Upper lobe of right lung (tissue), 1 donor: ENCODE data around the gene FILIP1L. TPM values are rescaled to one million over a fixed set of nuclear protein-coding genes. Genes with fewer than 3 reads are reported as not detected.

ENCODE experiments used
- ATAC-seq: fragments of 200-7000 bp; cut with Tn5 transposase; one replicate; pipeline ENCODE4 v1.9.1; 2020; ENCODE audit warnings: mild to moderate bottlenecking, moderate library complexity
- DNase-seq: peaks from one replicate; pipeline ENCODE4 v3.0.0-alpha.2; 2020
- H3K27ac ChIP-seq: fragments of 200-600 bp; one replicate; pipeline ENCODE4 v1.8.0; 2022
- H3K27me3 ChIP-seq: fragments of 200-600 bp; one replicate; pipeline ENCODE4 v1.8.0; 2022; ENCODE audit warnings: mild to moderate bottlenecking
- H3K36me3 ChIP-seq: fragments of 200-600 bp; one replicate; pipeline ENCODE4 v1.8.0; 2022
- H3K4me1 ChIP-seq: fragments of 200-600 bp; one replicate; pipeline ENCODE4 v1.8.0; 2022
- H3K4me3 ChIP-seq: fragments of 200-600 bp; one replicate; pipeline ENCODE4 v1.8.0; 2022; ENCODE audit warnings: mild to moderate bottlenecking
- H3K9me3 ChIP-seq: fragments of 200-600 bp; one replicate; pipeline ENCODE4 v1.8.0; 2022
- intact Hi-C: fragments of 100-400 bp; cut with DNase I; formaldehyde crosslinking; loops from one replicate; pipeline ENCODE4 v1.11.0; 2022
- total RNA-seq: library from RNA; stranded (reverse); fragmentation: NEBNext Ultra II Directional; extraction: Animal tissue kit (Norgen Biotek cat#: 25700); gene quantifications from one replicate; pipeline ENCODE4 v1.2.1, GENCODE V29; 2021
- TF ChIP-seq, protein P1 (sequence below): fragments of 200-600 bp; IDR thresholded peaks from one replicate; pipeline ENCODE4 v1.8.0; 2022; ENCODE audit warnings: antibody characterized with exemption
- donor health status: DM: no; HTN: yes; CAD: no; lungs with severe emphysema.

Gene FILIP1L
- total RNA-seq, 1 donor from 2014 or later, result 43.2 TPM

DNA sequence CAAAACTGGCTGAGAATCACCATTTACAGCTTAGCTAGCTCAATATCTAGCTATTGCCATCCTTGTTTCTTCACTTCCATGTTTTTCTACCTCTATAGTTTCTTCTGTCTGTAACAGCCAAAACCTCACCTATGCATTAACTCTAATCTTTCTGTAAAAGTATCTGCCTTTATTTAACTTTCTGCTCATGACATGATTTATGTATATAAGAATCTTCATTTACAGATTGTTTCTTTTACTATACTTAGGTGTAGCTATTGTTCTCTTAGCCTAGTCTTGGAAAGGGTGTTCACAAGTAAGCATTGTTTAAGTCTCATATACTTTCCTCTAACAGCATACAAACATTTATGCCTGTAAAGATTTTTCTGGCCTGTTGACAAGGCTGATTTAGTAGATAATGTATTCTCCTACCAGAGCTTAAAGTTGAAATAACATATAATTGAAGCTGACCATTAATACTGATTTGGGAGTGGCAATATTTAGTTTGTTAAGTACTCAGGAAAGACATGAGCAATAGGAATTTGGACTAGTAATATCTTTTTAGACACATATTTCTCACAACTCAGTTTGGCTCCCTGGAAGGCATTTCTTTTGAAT is 9.4 kb downstream of the FILIP1L start:
- ATAC-seq (no peak), DNase-seq (no peak)
- TF ChIP-seq, protein P1, sequence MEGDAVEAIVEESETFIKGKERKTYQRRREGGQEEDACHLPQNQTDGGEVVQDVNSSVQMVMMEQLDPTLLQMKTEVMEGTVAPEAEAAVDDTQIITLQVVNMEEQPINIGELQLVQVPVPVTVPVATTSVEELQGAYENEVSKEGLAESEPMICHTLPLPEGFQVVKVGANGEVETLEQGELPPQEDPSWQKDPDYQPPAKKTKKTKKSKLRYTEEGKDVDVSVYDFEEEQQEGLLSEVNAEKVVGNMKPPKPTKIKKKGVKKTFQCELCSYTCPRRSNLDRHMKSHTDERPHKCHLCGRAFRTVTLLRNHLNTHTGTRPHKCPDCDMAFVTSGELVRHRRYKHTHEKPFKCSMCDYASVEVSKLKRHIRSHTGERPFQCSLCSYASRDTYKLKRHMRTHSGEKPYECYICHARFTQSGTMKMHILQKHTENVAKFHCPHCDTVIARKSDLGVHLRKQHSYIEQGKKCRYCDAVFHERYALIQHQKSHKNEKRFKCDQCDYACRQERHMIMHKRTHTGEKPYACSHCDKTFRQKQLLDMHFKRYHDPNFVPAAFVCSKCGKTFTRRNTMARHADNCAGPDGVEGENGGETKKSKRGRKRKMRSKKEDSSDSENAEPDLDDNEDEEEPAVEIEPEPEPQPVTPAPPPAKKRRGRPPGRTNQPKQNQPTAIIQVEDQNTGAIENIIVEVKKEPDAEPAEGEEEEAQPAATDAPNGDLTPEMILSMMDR, result no peak
- Histone ChIP-seq H3K27ac (no peak overlapping the region), H3K9me3 (no peaks in the 10 kb centered on the region), H3K36me3 (no peaks in the 10 kb centered on the region), H3K4me1 (peaks cover 11% of the 10 kb centered on the region), H3K4me3 (no peak overlapping the region), H3K27me3 (no peaks in the 10 kb centered on the region)
- intact Hi-C loops, result no loop called here

DNA sequence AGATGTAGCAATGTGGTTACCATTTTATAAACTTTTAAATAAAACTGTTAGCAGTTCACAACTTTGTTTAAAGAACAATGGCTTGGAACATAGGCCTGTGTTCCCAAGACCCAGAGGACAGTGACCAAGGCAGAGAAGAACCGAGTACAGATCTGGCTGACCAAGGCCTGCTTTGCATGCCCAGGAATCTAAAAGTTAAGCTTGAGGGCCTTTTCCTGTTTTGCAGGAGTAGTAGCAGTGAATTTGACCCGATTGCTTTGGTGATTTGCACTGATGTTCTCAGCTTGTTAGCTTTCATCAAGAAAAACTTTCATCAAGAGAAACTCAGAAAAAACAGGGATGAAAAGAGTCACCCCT is 9.9 kb downstream of the FILIP1L start:
- Histone ChIP-seq H3K36me3 (no peaks in the 10 kb centered on the region), H3K9me3 (no peaks in the 10 kb centered on the region), H3K4me1 (peaks cover 16% of the 10 kb centered on the region), H3K27ac (no peak overlapping the region), H3K27me3 (no peaks in the 10 kb centered on the region), H3K4me3 (no peak overlapping the region)
- TF ChIP-seq, protein P1, result no peak
- ATAC-seq (no peak), DNase-seq (no peak)
- intact Hi-C loops, result no loop called here

DNA sequence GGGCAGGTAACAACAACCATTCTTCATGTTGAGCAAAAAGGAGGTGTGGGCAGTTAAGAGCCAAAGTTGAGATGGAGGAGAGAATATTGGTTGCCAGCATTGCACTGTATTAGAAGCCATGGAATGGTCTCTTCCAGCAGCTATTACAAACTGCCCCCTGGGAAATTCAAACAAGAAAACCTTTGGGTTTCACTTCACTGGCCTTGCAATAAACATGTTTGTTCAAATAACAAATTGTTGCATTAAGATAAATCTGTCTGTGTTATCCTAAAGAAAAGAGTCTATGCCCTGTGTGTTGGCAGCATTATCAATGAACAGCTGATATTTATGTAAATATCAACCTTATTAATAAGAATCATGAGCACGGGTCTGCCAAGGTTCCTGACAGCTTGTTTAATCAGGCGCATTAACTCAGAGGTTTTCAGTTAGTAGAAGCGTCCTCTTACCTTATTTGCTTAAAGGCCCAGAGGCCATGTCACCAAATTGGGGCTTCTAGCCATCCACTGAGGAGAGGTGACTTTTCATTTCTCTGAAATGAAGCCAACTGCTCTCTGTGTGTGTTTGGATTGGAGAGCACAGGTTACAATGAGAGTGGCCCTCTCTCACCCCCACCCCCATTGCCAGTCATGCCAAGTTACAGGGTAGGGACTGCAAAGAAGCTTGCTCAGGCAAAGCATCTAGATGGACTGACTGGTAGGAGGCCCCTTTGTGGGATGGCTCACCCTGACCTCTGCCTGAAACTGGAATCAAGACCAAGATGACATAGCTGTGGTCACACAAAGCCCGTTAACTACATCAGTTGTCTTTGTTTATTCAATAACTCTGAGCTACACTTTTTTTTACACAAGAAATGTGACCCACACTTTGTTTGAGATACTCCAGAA is 10.5 kb downstream of the FILIP1L start:
- H3K4me3 ChIP-seq, result no peak overlapping the region
- H3K36me3 ChIP-seq, result no peaks in the 10 kb centered on the region

DNA sequence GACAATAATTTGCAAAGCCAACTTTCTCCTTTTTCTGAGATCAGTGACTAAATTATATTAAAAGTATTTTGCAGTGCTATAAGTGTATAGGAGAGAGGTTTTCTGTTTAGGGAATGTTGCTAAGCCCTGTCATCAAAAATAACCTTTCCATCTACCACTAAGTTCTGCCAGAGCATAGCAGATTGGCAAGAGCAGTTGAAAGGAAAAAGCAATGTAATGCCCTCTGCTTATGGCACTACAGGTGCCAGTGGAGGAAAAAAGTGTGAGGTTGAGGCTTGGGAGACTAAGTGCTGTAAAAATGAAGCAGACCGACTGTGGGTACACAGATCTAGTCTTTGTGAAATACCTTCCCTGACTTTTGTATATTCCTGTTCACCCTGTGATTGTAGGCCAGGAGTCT is 11.5 kb downstream of the FILIP1L start:
- no peaks in the 10 kb centered on the region for H3K9me3 ChIP-seq
- DNase-seq (no peak), ATAC-seq (no peak)
- H3K27ac ChIP-seq, result no peak overlapping the region
- H3K4me3 ChIP-seq, result no peak overlapping the region
- TF ChIP-seq, protein P1, result no peak
- intact Hi-C loops, result no loop called here
- no peaks in the 10 kb centered on the region for H3K36me3 ChIP-seq
- H3K4me1 ChIP-seq, result peaks cover 31% of the 10 kb centered on the region
- H3K27me3 ChIP-seq, result no peaks in the 10 kb centered on the region

More for the DNA sequence above, 10.5 kb downstream of the FILIP1L start:
- TF ChIP-seq, protein P1, result no peak
- intact Hi-C loops, result no loop called here
- Histone ChIP-seq H3K9me3 (no peaks in the 10 kb centered on the region), H3K27ac (no peak overlapping the region), H3K27me3 (no peaks in the 10 kb centered on the region), H3K4me1 (peaks cover 22% of the 10 kb centered on the region)
- DNase-seq, result no peak
- ATAC-seq, result peak; percentile 20

DNA sequence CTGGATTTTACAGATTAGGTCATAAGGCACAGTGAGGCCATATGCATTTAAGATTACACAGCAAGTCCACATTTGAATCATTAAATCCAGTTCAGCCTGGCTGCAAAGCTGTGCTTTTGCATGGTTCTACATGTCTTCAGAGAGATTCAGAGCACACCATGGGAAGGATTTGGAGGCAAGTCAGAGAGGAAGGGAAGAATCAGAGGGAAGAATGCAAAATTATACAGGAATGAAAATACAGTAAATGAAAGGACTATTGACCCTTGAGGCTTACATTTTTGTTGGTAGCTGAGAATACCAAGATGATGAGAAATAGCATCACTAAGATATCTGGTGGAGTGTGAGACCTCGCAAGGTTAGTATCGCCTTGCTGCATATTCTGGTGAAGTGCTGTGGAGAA is 13.9 kb downstream of the FILIP1L start:
- Histone ChIP-seq H3K4me3 (no peak overlapping the region), H3K27ac (peak overlapping the region; percentile 67), H3K4me1 (peaks cover 31% of the 10 kb centered on the region), H3K27me3 (no peaks in the 10 kb centered on the region), H3K36me3 (no peaks in the 10 kb centered on the region), H3K9me3 (no peaks in the 10 kb centered on the region)
- intact Hi-C loops, result no loop called here
- no peak for DNase-seq
- TF ChIP-seq, protein P1, result no peak
- no peak for ATAC-seq
